COLO829 (cell line): Measurements from ENCODE around the gene GRIP1.
"Not testable (repeated sequence)": the region's sequence is repeated elsewhere in the genome, so short reads cannot be mapped to it uniquely, and the experiment has no call there.

Experiments used
- DNase-seq: peaks from one replicate; pipeline ENCODE4 v3.0.0; 2012; ENCODE audit warnings: low spot score

The GRIP1 gene

GRCh38 chr12:66320996-66321395 lies 357.9 kb downstream of the GRIP1 start:
- no peak for DNase-seq

- DNase-seq, result no peak
Observed at GRCh38 chr12:66319266-66319954, 359.5 kb downstream of the GRIP1 start.

- no peak for DNase-seq
Observed at GRCh38 chr12:66314278-66314677, 364.6 kb downstream of the GRIP1 start.

GRCh38 chr12:66312189-66312588 lies 366.7 kb downstream of the GRIP1 start:
- DNase-seq, result no peak

- no peak for DNase-seq
Observed at GRCh38 chr12:66309606-66310005, 369.3 kb downstream of the GRIP1 start.

GRCh38 chr12:66304296-66304900 lies 374.5 kb downstream of the GRIP1 start:
- no peak for DNase-seq

- DNase-seq, result not testable (repeated sequence)
Observed at GRCh38 chr12:66303316-66303804, 375.5 kb downstream of the GRIP1 start.

- no peak for DNase-seq
Observed at GRCh38 chr12:66302827-66303169, 376.1 kb downstream of the GRIP1 start.

GRCh38 chr12:66301944-66302826 lies 376.7 kb downstream of the GRIP1 start, which contains the start of gene HELB:
TSS of gene HELB (plus strand) at chr12:66302493. CDS start at chr12:66302604, 111 bp downstream.
- peak; percentile 97 for DNase-seq

GRCh38 chr12:66297923-66298322 lies 381.0 kb downstream of the GRIP1 start:
- DNase-seq, result no peak
